ENCODE measurements around the gene EFCAB6. TPM values are rescaled to one million over a fixed set of nuclear protein-coding genes. Genes with fewer than 3 reads are reported as not detected.

Gene EFCAB6
- total RNA-seq, 4 donors from 2014 or later: 0.68 to 3.7 (median 0.80) TPM; not detected in 1

- Histone ChIP-seq H3K36me3 (no peaks in the 10 kb centered on the region), H3K9me3 (no peaks in the 10 kb centered on the region), H3K27ac (no peak overlapping the region), H3K4me1 (no peaks in the 10 kb centered on the region), H3K27me3 (no peaks in the 10 kb centered on the region), H3K4me3 (no peak overlapping the region)
- in situ Hi-C loops (cut with MboI; ENCODE audit: low pct_ligation_motif_present in 1 of 4, low pct_unique_long_range_greater_than_20kb in 1 of 4, low sequenced_read_pairs in 3 of 4) (no loop called here), intact Hi-C loops (cut with DNase I; ENCODE audit: low total_unique reads) (no loop called here)
- TF ChIP-seq EP300 (IDR thresholded peaks at IDR 0.05; ENCODE audit: low read depth): no peak
- no peak for TF ChIP-seq POLR2A (IDR thresholded peaks at IDR 0.05)
- TF ChIP-seq, protein P1, sequence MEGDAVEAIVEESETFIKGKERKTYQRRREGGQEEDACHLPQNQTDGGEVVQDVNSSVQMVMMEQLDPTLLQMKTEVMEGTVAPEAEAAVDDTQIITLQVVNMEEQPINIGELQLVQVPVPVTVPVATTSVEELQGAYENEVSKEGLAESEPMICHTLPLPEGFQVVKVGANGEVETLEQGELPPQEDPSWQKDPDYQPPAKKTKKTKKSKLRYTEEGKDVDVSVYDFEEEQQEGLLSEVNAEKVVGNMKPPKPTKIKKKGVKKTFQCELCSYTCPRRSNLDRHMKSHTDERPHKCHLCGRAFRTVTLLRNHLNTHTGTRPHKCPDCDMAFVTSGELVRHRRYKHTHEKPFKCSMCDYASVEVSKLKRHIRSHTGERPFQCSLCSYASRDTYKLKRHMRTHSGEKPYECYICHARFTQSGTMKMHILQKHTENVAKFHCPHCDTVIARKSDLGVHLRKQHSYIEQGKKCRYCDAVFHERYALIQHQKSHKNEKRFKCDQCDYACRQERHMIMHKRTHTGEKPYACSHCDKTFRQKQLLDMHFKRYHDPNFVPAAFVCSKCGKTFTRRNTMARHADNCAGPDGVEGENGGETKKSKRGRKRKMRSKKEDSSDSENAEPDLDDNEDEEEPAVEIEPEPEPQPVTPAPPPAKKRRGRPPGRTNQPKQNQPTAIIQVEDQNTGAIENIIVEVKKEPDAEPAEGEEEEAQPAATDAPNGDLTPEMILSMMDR (IDR thresholded peaks at IDR 0.05): no peak
- TF ChIP-seq POLR2AphosphoS5 (IDR thresholded peaks at IDR 0.05): no peak
- no peak for DNase-seq
- 60% methylated on average over 4 of the region's 4 CpGs; no CpG with 5 or more reads in 1 of the 2 donors for WGBS, 2 donors (ENCODE audit: low coverage in 1 of 2)
Observed at GRCh38 chr22:43531651-43532050, 280.5 kb downstream of the EFCAB6 start.

GRCh38 chr22:43530349-43531201 lies 281.5 kb downstream of the EFCAB6 start:
- no peaks in the 10 kb centered on the region for H3K36me3 ChIP-seq
- WGBS, 2 donors (ENCODE audit: low coverage in 1 of 2): 0 to 84% methylated on average over 1 to 34 of the region's 34 CpGs
- no peaks in the 10 kb centered on the region for H3K4me1 ChIP-seq
- DNase-seq: no peak
- in situ Hi-C loops (cut with MboI; ENCODE audit: low pct_ligation_motif_present in 1 of 4, low pct_unique_long_range_greater_than_20kb in 1 of 4, low sequenced_read_pairs in 3 of 4) (no loop called here), intact Hi-C loops (cut with DNase I; ENCODE audit: low total_unique reads) (no loop called here)
- H3K9me3 ChIP-seq: no peaks in the 10 kb centered on the region
- H3K27me3 ChIP-seq: no peaks in the 10 kb centered on the region
- TF ChIP-seq POLR2AphosphoS5 (IDR thresholded peaks at IDR 0.05): no peak
- TF ChIP-seq, protein P1 (IDR thresholded peaks at IDR 0.05): no peak
- no peak for TF ChIP-seq POLR2A (IDR thresholded peaks at IDR 0.05)
- no peak for TF ChIP-seq EP300 (IDR thresholded peaks at IDR 0.05; ENCODE audit: low read depth)
- H3K27ac ChIP-seq: no peak overlapping the region
- H3K4me3 ChIP-seq: no peak overlapping the region

DNA sequence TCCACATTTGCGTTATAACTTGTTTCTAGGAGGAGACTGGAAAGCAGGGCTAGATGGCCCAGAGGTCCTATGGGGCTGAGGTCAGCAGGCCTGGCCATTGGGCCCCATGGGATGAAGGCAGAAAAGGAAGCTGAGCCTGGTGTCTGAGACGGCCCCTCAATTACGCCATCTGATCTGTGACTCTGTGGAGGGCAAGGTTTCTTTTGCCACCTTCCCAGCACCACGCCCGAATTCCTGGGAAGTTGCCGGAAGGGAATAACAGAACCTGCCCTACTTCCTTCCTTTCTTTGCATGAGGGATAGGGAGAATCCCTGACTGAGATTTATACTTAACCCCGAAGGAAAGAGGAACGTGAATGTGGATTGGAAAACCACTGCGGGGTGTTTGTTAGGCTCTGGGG lies 282.2 kb downstream of the EFCAB6 start:
- H3K27ac ChIP-seq: no peak overlapping the region
- in situ Hi-C loops (cut with MboI; ENCODE audit: low pct_ligation_motif_present in 1 of 4, low pct_unique_long_range_greater_than_20kb in 1 of 4, low sequenced_read_pairs in 3 of 4): no loop called here
- no peak for DNase-seq
- H3K36me3 ChIP-seq: no peaks in the 10 kb centered on the region
- TF ChIP-seq, protein P1 (IDR thresholded peaks at IDR 0.05): no peak
- TF ChIP-seq POLR2A (IDR thresholded peaks at IDR 0.05) (no peak), EP300 (IDR thresholded peaks at IDR 0.05; ENCODE audit: low read depth) (no peak), POLR2AphosphoS5 (IDR thresholded peaks at IDR 0.05) (no peak)
- WGBS, 2 donors (ENCODE audit: low coverage in 1 of 2): 56 to 60% methylated on average over 2 to 9 of the region's 9 CpGs
- no peaks in the 10 kb centered on the region for H3K27me3 ChIP-seq
- H3K4me3 ChIP-seq: no peak overlapping the region
- no peaks in the 10 kb centered on the region for H3K4me1 ChIP-seq
- intact Hi-C loops (cut with DNase I; ENCODE audit: low total_unique reads): no loop called here
- no peaks in the 10 kb centered on the region for H3K9me3 ChIP-seq

GRCh38 chr22:43529461-43529860 lies 282.6 kb downstream of the EFCAB6 start:
- WGBS, 2 donors (ENCODE audit: low coverage in 1 of 2): 89% methylated on average over 2 of the region's 2 CpGs; no CpG with 5 or more reads in 1 of the 2 donors
- DNase-seq: no peak
- no peak overlapping the region for H3K4me3 ChIP-seq
- no peak overlapping the region for H3K27ac ChIP-seq
- no peaks in the 10 kb centered on the region for H3K36me3 ChIP-seq
- no peaks in the 10 kb centered on the region for H3K9me3 ChIP-seq
- H3K4me1 ChIP-seq: no peaks in the 10 kb centered on the region
- no peaks in the 10 kb centered on the region for H3K27me3 ChIP-seq
- intact Hi-C loops (cut with DNase I; ENCODE audit: low total_unique reads): no loop called here
- in situ Hi-C loops (cut with MboI; ENCODE audit: low pct_ligation_motif_present in 1 of 4, low pct_unique_long_range_greater_than_20kb in 1 of 4, low sequenced_read_pairs in 3 of 4): no loop called here
- TF ChIP-seq, protein P1 (IDR thresholded peaks at IDR 0.05): no peak
- TF ChIP-seq EP300 (IDR thresholded peaks at IDR 0.05; ENCODE audit: low read depth) (no peak), POLR2AphosphoS5 (IDR thresholded peaks at IDR 0.05) (no peak), POLR2A (IDR thresholded peaks at IDR 0.05) (no peak)

Measured in transverse colon (tissue), 4 donors.